Lung (tissue), 12 donors: Measurements from ENCODE around the gene LCE1A. TPM values are rescaled to one million over a fixed set of nuclear protein-coding genes. Genes with fewer than 3 reads are reported as not detected.

Experiments used
- ATAC-seq: fragments of 200-7000 bp; cut with Tn5 transposase; one replicate; pipeline ENCODE4 v1.9.1; 2020; ENCODE audit warnings: moderate number of reproducible peaks; ENCODE audit not compliant: insufficient read depth, low FRiP score
- DNase-seq, 3 donors: peaks; one replicate each; pipeline ENCODE4 v3.0.0-alpha.2; 2013 to 2017
- H3K27ac ChIP-seq, 2 donors: one replicate each; pipeline ENCODE4 v1.5.1; 2013; ENCODE audit warnings: mild to moderate bottlenecking in 2 of 2, moderate library complexity in 2 of 2, control low read depth in 1 of 2, inconsistent platforms in 1 of 2, low read depth in 1 of 2, low read length in 1 of 2
- H3K27me3 ChIP-seq, 3 donors: one replicate each; pipeline ENCODE4 v1.5.1; 2013; ENCODE audit warnings: low read length in 2 of 3; ENCODE audit not compliant: control insufficient read depth in 3 of 3, insufficient read depth in 3 of 3
- H3K36me3 ChIP-seq, 4 donors: one replicate each; pipeline ENCODE4 v1.5.1; 2013; ENCODE audit warnings: low read length in 4 of 4, mild to moderate bottlenecking in 1 of 4, moderate library complexity in 1 of 4; ENCODE audit not compliant: control insufficient read depth in 4 of 4, insufficient read depth in 4 of 4
- H3K4me1 ChIP-seq, 5 donors: one replicate each; pipeline ENCODE4 v1.5.1; 2013; ENCODE audit warnings: low read length in 5 of 5, mild to moderate bottlenecking in 2 of 5, moderate library complexity in 1 of 5; ENCODE audit not compliant: control insufficient read depth in 5 of 5, insufficient read depth in 5 of 5
- H3K4me3 ChIP-seq: one replicate; pipeline ENCODE4 v1.5.1; 2013; ENCODE audit warnings: mild to moderate bottlenecking, control low read depth, moderate library complexity
- H3K9ac ChIP-seq, 2 donors: one replicate each; pipeline ENCODE4 v1.5.1; 2013; ENCODE audit warnings: low read length in 2 of 2, control low read depth in 1 of 2; ENCODE audit not compliant: insufficient read depth in 1 of 2
- H3K9me3 ChIP-seq, 4 donors: one replicate each; pipeline ENCODE4 v1.5.1; 2013; ENCODE audit warnings: low read length in 3 of 4, mild to moderate bottlenecking in 1 of 4, moderate library complexity in 1 of 4; ENCODE audit not compliant: control insufficient read depth in 4 of 4, insufficient read depth in 3 of 4
- WGBS, 2 donors: extraction: QIAGEN DNeasy Blood & Tissue Kit; methylation state at CpG; one replicate each; pipeline ENCODE4 v1.1.7; 2013; 5-methylcytosine and 5-hydroxymethylcytosine counted together
- polyA plus RNA-seq, 2 donors: library from polyadenylated mRNA; stranded (reverse); fragments of 200-250 nt; gene quantifications; one replicate each; pipeline ENCODE4 v1.2.1, GENCODE V29; 2013
- total RNA-seq, 2 donors: library from RNA; depleted of rRNA in 1 of 2; stranded (reverse); fragments of >200 nt in 1 of 2; gene quantifications; one replicate each; pipeline ENCODE4 v1.2.1, GENCODE V29; 2014 to 2021
- TF ChIP-seq, protein P1 (sequence below): IDR thresholded peaks from 2 replicates; pipeline ENCODE4 v1.5.1; 2012; ENCODE audit warnings: mild to moderate bottlenecking; ENCODE audit errors: control extremely low read depth, extremely low read depth
- donor health status: control.
- donor health status: control.
- donor health status: Bipolar disorder and iron deficiency.
- donor health status: healthy.
- donor health status: DM: yes; HTN: yes; CAD: no.

Gene LCE1A
- total and polyA plus RNA-seq, 4 donors: not detected

GRCh38 chr1:152870831-152871730, 43.8 kb downstream of the LCE1A start:
- no peak for DNase-seq
- ATAC-seq: no peak

GRCh38 chr1:152871731-152872126, 44.5 kb downstream of the LCE1A start:
- Histone ChIP-seq H3K27ac (no peak overlapping the region), H3K9me3 (peaks cover 0 to 1% (median 0%) of the 10 kb centered on the region in 4 donors), H3K4me1 (no peaks in the 10 kb centered on the region), H3K36me3 (no peaks in the 10 kb centered on the region), H3K4me3 (no peak overlapping the region), H3K27me3 (no peaks in the 10 kb centered on the region), H3K9ac (no peak overlapping the region)
- ATAC-seq (no peak), DNase-seq (no peak)
- TF ChIP-seq, protein P1, sequence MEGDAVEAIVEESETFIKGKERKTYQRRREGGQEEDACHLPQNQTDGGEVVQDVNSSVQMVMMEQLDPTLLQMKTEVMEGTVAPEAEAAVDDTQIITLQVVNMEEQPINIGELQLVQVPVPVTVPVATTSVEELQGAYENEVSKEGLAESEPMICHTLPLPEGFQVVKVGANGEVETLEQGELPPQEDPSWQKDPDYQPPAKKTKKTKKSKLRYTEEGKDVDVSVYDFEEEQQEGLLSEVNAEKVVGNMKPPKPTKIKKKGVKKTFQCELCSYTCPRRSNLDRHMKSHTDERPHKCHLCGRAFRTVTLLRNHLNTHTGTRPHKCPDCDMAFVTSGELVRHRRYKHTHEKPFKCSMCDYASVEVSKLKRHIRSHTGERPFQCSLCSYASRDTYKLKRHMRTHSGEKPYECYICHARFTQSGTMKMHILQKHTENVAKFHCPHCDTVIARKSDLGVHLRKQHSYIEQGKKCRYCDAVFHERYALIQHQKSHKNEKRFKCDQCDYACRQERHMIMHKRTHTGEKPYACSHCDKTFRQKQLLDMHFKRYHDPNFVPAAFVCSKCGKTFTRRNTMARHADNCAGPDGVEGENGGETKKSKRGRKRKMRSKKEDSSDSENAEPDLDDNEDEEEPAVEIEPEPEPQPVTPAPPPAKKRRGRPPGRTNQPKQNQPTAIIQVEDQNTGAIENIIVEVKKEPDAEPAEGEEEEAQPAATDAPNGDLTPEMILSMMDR: no peak
- WGBS, 2 donors: 84 to 91% methylated on average over 6 of the region's 6 CpGs

More at GRCh38 chr1:152870831-152871730, 43.8 kb downstream of the LCE1A start:
- TF ChIP-seq, protein P1: no peak
- H3K9ac ChIP-seq: no peak overlapping the region
- H3K4me3 ChIP-seq: no peak overlapping the region
- no peaks in the 10 kb centered on the region for H3K4me1 ChIP-seq
- H3K36me3 ChIP-seq: no peaks in the 10 kb centered on the region
- no peaks in the 10 kb centered on the region for H3K27me3 ChIP-seq
- peaks cover 0 to 1% (median 0%) of the 10 kb centered on the region in 4 donors for H3K9me3 ChIP-seq
- 45 to 55% methylated on average over 17 of the region's 17 CpGs for WGBS, 2 donors
- H3K27ac ChIP-seq: no peak overlapping the region

- peaks cover 0 to 4% (median under 1%) of the 10 kb centered on the region in 4 donors for H3K9me3 ChIP-seq
- H3K4me3 ChIP-seq: no peak overlapping the region
- no peaks in the 10 kb centered on the region for H3K27me3 ChIP-seq
- H3K4me1 ChIP-seq: no peaks in the 10 kb centered on the region
- TF ChIP-seq, protein P1: no peak
- no peak overlapping the region for H3K27ac ChIP-seq
- no peak overlapping the region for H3K9ac ChIP-seq
- H3K36me3 ChIP-seq: no peaks in the 10 kb centered on the region
- no peak for DNase-seq
- no peak for ATAC-seq
Measured at GRCh38 chr1:152873495-152873894, 46.2 kb downstream of the LCE1A start.
